Colonic mucosa (tissue), 4 donors: ENCODE data around the gene VWA3A. TPM values are rescaled to one million over a fixed set of nuclear protein-coding genes. Genes with fewer than 3 reads are reported as not detected.

Experiments used
- DNase-seq: peaks from one replicate; pipeline ENCODE4 v3.0.0-alpha.2; 2020
- H3K27ac ChIP-seq: fragments of 200-600 bp; one replicate; pipeline ENCODE4 v1.8.0; 2021
- H3K27me3 ChIP-seq: fragments of 200-600 bp; one replicate; pipeline ENCODE4 v1.8.0; 2021
- H3K36me3 ChIP-seq: fragments of 200-600 bp; one replicate; pipeline ENCODE4 v1.8.0; 2021
- H3K4me1 ChIP-seq: fragments of 200-600 bp; one replicate; pipeline ENCODE4 v1.8.0; 2021; ENCODE audit warnings: mild to moderate bottlenecking
- H3K4me3 ChIP-seq: fragments of 200-600 bp; one replicate; pipeline ENCODE4 v1.8.0; 2021
- H3K9ac ChIP-seq, 2 donors: one replicate each; pipeline ENCODE4 v1.7.0; 2013; ENCODE audit warnings: control low read depth in 2 of 2, low read depth in 2 of 2, low read length in 2 of 2
- H3K9me3 ChIP-seq: fragments of 200-600 bp; one replicate; pipeline ENCODE4 v1.8.0; 2021
- intact Hi-C: fragments of 100-400 bp; cut with DNase I; formaldehyde crosslinking; loops from one replicate; pipeline ENCODE4 v1.14.1; 2022
- total RNA-seq, 2 donors: library from RNA; stranded (reverse); fragmentation: NEBNext Ultra II Directional in 1 of 2; extraction: Animal tissue kit (Norgen Biotek cat#: 25700) in 1 of 2; gene quantifications; one replicate each; pipeline ENCODE4 v1.2.1, GENCODE V29; 2021
- TF ChIP-seq, protein P1 (sequence below): fragments of 200-600 bp; IDR thresholded peaks from one replicate; pipeline ENCODE4 v1.8.0; 2022; ENCODE audit warnings: antibody characterized with exemption, mild to moderate bottlenecking
- donor health status: healthy.
- donor health status: DM: no; HTN: no; CAD: no.
- donor health status: DM: no; HTN: no; CAD: no.

Gene VWA3A
- total RNA-seq, 2 donors from 2014 or later = not detected

DNA sequence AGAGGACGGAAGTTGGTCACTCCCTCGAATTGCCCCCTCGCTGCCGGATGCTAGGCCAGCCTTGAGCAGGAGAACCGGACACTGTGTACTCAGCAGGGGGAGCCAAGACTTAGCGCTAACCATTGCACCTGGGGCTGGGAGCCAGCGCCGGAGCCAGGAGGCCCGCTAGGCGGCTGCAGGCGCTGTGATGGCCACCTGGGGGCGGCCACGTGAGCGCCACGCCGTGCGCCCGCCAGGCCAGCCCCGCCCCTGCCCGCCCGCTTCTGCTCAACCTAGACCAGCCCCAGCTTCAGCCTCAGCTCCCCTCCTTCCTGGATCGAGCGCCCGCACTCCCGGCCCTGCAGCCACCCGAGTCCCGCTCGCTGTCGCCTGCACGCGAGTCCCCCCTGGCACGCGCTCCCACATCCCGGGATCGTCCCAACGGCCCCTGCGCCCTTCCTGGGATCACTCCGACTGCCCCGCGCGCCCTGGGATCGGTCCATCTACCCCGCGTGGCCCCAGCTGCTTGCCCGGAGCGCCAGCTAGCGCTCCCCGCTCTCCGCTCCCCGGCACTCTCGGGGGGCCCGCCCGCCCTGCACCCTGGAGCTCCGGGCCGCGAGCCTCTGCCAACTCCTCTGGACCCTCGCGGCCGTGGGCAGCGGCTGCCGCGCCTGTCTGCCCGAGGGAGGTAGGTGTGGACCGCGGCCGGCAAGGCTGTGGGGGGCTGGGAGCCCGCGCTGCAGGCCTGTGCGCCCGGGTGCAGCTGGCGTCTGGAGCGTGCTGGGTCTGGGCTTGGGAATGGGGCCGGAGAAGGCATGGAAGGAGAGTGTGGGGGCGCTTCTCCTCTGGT, 113.9 kb downstream of the VWA3A start, which contains the start of gene EEF2K:
TSS of gene EEF2K (plus strand) at position 266 of the 829 bp plus-strand sequence. CDS start 19,452 bp downstream, outside the sequence.
- Histone ChIP-seq H3K27ac (peak within 1 kb of the TSS; percentile 89), H3K36me3 (no peaks in the 10 kb centered on the region), H3K9ac (peak within 1 kb of the TSS; percentile 86 to 88), H3K4me3 (peak within 1 kb of the TSS; percentile 96), H3K9me3 (no peaks in the 10 kb centered on the region), H3K4me1 (no peaks in the 10 kb centered on the region), H3K27me3 (no peaks in the 10 kb centered on the region)
- TF ChIP-seq, protein P1, sequence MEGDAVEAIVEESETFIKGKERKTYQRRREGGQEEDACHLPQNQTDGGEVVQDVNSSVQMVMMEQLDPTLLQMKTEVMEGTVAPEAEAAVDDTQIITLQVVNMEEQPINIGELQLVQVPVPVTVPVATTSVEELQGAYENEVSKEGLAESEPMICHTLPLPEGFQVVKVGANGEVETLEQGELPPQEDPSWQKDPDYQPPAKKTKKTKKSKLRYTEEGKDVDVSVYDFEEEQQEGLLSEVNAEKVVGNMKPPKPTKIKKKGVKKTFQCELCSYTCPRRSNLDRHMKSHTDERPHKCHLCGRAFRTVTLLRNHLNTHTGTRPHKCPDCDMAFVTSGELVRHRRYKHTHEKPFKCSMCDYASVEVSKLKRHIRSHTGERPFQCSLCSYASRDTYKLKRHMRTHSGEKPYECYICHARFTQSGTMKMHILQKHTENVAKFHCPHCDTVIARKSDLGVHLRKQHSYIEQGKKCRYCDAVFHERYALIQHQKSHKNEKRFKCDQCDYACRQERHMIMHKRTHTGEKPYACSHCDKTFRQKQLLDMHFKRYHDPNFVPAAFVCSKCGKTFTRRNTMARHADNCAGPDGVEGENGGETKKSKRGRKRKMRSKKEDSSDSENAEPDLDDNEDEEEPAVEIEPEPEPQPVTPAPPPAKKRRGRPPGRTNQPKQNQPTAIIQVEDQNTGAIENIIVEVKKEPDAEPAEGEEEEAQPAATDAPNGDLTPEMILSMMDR = peak; percentile 86
- DNase-seq = peak; percentile 93
- intact Hi-C loops = no loop called here

Other genes starting within 250 kb of the VWA3A start
- 100 to 1,000 TPM in 1 of 2 donors, 10 to 100 TPM in 1; 45.7 to 109 TPM for gene NPIPB4, start 234.8 kb upstream of the VWA3A start, total RNA-seq
- gene UQCRC2, start 139.2 kb upstream of the VWA3A start, total RNA-seq = 100 to 1,000 TPM; 477 to 641 TPM
- not detected for gene PDZD9, start 91.4 kb upstream of the VWA3A start, total RNA-seq
- gene MOSMO, start 84.4 kb upstream of the VWA3A start, total RNA-seq = 1 to 10 TPM; 6.4 to 9.2 TPM
- gene SDR42E2, start 70.0 kb downstream of the VWA3A start, total RNA-seq = not detected
- 10 to 100 TPM; 25.8 to 53.4 TPM for gene EEF2K, start 113.7 kb downstream of the VWA3A start, total RNA-seq
- 10 to 100 TPM; 34.4 to 43.4 TPM for gene POLR3E, start 204.9 kb downstream of the VWA3A start, total RNA-seq